ENCODE data around the gene DENND5B. TPM values are rescaled to one million over a fixed set of nuclear protein-coding genes. Genes with fewer than 3 reads are reported as not detected.
"Not testable (repeated sequence)": the region's sequence is repeated elsewhere in the genome, so short reads cannot be mapped to it uniquely, and the experiment has no call there.

The DENND5B gene
- polyA plus RNA-seq, 1 donor, result 20.6 TPM

DNA sequence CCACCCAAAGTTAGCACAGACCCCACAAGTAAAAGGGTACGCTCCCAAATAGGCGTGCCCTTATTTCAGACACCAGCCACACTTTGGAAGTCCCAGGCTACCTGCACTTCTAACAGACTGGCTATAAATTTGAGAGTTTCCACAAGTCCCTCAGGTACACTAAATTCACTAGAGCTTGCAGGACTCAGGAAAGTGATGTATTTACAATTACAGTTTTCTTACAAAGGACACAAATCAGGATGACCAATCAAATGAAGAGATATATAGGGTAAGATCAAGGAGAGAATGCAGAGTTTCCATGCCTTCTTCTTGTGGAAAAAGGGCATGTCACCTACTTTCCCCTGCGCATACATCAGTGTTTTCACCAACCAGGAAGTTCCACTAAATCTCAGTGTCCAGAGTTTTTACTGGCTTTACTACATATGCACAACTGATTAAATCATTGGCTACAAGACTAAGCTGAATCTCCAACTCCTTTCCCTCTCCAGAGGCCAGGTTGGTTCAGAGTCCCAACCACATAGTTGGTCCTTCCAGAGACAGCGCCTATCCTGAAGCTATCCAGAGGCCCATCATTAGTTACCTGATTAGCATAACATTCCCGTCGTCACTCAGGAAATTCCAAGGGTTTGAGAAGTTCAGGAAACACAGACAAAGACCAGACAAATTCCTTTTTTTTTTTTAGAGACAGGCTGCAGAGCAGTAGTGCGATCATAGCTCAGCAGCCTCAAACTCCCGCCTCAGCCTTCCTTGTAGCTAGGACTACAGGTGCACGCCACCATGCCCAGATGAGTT, 84.2 kb downstream of the DENND5B start:
- no peak for DNase-seq (ENCODE audit: low read depth)

GRCh38 chr12:31504625-31505222, 86.2 kb downstream of the DENND5B start:
- DNase-seq (ENCODE audit: low read depth), result no peak

DNA sequence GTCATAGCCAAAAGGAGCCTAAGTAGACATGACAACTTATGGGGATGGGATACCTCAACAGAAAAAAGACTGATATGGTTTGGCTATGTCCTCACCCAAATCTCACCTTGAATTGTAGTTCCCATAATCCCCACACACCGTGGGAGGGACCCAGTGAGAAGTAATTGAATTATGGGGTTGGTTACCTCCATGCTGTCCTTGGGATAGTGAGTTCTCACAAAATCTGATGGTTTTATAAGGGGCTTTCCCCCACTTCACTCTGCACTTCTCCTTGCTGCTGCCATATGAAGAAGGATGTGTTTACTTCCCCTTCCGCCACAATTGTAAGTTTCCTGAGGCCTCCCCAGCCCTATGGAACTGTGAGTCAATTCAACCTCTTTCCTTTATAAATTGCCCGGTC, 89.9 kb downstream of the DENND5B start:
- not testable (repeated sequence) for DNase-seq (ENCODE audit: low read depth)

DNA sequence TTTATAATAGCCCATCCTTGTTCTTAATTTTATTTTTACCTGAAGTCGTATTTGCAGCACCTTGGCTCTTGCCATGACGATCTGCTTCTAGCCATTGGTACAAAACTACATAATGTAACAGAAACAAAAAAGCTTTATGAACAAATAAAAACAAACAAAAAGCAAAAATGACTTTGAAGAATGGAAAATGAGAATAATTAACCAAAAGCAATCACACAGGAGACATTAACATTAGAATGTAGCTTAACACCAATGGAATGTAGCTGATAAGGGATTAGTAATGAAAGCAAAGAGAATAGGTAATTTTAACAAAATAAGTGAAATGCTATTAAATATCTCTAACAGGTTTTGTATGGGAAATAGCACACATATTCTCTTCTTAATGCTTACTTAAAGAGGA, 91.4 kb downstream of the DENND5B start:
- no peak for DNase-seq (ENCODE audit: low read depth)

DNA sequence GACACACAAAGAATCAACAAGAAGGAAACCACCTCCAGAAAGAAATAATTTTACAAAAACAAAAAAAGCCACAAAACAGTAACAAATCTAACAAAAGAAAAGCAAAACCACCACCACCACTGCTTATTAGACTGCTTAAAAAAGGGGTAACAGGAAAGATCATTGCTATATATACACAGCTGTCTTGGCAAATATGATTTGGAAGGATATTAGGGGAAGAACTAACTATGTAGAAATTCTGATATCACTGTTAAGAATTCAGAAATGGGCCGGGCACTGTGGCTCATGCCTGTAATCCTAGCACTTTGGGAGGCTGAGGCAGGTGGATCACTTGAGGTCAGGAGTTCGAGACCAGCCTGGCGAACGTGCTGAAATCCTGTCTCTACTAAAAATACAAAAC, 92.5 kb downstream of the DENND5B start:
- no peak for DNase-seq (ENCODE audit: low read depth)

DNA sequence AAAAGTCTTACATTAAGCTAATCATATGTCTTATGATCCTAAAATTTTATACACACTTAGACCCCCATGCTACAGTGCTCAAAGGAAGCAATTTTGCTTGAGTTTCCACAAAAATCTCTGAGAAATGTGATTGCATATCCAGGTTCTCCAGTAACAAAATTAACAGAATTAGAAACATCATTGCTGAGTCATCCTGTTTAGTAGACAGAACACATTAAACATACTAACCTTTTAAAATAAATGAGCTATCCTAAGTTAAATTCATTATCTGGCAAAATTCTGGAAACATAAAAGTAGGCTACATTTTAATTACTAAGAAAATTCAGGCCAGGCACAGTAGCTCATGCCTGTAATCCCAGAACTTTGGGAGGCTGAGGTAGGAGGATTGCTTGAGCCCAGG, 94.7 kb downstream of the DENND5B start:
- no peak for DNase-seq (ENCODE audit: low read depth)

DNA sequence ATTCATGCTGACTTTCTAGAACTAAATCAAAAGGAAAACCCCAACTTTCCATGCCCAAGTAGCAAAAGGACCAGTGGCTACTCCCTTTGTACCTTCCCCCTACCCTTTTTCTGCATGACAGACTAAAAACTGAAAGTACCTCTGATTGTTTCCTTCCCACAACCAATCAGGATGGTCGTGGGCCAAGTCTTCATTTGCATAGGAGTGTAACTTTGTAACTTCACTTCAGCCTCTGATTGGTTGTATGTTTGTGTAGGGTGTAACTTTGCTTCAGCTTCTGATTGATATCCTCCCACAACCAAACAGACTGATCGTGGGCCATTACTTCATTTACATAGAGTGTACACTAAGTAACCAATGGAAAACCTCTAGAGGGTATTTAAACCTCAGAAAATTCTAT, 96.5 kb downstream of the DENND5B start:
- no peak for DNase-seq (ENCODE audit: low read depth)

DNA sequence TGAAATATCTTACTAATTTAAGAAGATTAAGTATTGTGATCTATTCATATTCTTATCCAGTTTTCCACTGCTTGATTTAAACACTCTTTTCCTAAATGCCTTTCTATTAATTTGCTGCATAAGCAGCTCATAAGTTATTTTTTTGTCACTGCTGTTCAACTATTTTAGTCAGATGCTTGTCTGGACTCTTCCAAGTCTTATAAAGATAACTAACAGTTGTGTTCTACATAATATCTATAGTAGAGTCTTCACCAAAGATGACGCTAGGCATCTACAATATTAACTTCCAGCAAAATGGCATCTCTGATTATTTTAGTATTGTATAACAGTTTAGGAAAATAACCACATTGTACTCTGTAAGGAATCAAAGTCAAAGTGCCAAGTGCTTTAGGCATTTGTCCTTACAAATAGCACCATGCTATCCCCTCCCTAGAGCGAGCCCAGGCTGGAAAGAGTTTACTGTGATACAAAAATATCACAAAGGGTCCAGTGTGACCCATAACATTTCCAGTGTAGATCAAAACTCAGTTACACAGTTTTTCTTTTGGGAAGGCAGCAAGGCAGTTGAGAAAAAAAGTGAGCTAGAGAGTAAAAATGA, 98.2 kb downstream of the DENND5B start:
- no peak for DNase-seq (ENCODE audit: low read depth)

GRCh38 chr12:31491841-31492598, 98.9 kb downstream of the DENND5B start:
- no peak for DNase-seq (ENCODE audit: low read depth)

DNA sequence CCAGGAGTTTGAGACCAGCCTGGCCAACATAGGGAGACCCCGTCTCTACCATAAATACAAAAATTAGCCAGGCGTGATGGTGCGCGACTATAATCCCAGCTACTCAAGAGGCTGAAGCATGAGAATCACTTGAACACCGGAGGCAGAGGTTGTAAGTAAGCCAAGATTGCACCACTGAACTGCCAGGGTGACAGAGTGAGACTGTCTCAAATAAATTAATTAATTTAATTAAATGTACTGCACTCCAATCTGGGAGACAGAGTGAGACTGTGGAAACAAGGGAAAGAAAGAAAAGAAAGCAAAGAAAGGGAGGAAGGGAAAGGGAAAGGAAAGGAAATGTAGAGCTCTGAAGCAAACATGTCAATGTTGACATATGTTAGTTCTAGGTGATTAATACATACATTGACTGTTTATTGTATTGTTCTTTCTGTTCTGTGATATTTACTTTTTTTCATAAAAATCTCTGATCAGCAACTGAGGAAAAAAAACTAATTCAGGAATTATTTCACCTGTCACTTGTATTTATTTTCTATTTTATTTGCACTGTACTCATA, 99.6 kb downstream of the DENND5B start:
- no peak for DNase-seq (ENCODE audit: low read depth)

GRCh38 chr12:31488737-31489338, 102.1 kb downstream of the DENND5B start:
- no peak for DNase-seq (ENCODE audit: low read depth)

- no peak for DNase-seq (ENCODE audit: low read depth)
These were observed 105.4 kb downstream of the DENND5B start for GRCh38 chr12:31485571-31485970.

- DNase-seq (ENCODE audit: low read depth), result no peak
These were observed 108.1 kb downstream of the DENND5B start for GRCh38 chr12:31482816-31483215.

DNA sequence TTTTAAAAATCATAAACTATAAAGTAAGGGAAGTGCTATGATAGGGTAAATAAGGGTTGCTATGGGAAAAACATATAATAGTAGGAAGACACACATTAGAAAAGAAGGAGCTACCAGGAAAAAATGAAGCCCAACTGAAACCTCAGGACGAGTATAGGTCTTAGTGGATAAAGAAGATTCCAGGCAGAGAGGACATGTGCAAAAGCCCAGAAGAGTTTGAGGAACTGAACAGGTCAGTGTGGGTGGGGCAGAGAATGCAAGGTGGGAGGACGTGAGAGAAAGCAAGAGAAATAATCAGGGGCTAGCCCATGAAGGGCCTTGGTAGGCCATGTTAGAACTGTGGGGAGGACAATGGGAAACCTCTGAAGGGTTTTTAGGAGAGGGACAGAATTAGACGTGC, 109.5 kb downstream of the DENND5B start:
- no peak for DNase-seq (ENCODE audit: low read depth)

DNA sequence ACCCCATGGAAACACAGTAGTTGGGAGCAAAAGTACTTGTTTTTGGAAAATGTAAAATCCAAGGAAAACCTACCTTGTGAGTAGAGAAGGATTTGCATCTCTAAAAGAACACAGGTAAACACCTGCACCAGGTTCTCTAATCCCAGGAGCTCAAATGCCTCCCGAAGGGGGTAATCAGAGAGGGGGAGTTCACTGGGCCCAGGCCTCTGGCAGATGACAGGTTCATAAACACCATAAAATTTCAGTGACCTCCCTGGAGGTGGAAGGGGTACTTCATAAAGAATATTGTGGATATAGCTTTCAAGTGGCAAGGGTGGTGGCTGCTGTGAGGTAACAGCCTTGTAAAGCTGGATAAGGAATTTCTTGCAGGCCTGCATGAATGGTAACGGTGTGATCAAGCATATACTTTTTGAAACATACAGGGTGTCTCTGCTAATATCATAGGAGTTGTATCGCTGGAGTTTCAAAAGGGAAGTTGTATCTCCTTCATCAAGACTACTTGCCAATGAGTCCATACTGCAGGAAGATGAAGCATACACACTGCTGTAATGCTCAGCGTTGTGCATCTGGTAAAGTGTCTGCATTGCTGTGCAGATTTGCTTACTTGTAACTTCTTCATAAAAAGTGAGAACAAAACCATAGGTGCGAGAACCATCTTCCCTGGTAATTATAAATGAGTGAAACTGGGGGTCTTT, 111.3 kb downstream of the DENND5B start:
- DNase-seq (ENCODE audit: low read depth), result no peak

- no peak for DNase-seq (ENCODE audit: low read depth)
These were observed 112.0 kb downstream of the DENND5B start for GRCh38 chr12:31478898-31479297.

DNA sequence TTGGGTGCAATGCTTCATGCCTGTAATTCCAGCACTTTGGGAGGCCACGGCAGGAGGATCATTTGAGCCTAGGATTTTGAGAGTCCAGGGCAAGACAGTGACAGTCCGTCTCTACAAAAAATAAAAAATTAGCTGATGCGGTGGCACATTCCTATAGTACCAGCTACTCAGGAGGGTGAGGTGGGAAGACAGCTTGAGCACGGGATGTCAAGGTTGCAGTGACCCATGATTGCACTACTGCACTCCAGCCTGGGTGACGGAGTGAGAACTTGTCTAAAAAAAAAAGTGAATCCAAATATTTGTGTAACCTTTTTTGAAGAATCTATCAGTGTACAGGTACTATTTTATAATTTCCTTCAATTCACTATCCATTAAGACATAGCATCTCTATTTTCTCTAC, 112.5 kb downstream of the DENND5B start:
- no peak for DNase-seq (ENCODE audit: low read depth)

DNA sequence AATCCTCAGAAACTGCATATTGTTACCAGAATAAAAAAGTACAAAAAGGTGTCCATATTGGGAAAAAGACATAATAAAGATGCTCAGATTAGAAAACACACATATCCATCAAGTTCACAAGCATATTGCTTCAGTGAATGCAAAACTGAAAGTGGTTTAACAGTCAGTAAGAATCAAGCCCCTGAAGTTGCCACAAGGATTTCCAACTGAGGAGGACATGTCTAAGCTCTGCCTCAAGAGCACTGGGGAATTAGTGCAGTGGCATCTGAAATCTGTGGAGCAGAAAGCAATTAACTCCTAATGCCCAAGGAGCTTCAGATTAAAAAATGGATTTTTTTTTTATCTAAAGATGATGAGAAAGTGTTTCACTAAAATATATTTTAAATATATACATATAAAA, 113.2 kb downstream of the DENND5B start:
- DNase-seq (ENCODE audit: low read depth), result no peak

DNA sequence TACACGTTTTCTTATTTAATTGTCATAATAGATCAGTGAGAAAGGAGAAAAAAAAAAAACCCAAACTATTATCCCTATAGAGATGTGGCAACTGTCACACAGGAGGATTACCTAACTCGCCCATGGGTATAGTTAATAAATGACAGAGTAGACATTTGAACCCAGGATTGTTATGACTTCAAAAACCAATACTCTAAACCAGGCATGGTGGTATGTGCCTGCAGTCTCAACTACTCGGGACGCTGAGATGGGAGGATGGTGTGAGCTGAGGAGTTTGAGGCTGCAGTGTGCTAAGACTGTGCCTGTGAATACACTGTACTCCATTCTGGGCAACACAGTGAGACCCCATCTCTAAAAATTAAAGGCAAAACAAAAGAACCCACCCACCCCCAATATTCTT, 114.5 kb downstream of the DENND5B start:
- DNase-seq (ENCODE audit: low read depth), result no peak

DNA sequence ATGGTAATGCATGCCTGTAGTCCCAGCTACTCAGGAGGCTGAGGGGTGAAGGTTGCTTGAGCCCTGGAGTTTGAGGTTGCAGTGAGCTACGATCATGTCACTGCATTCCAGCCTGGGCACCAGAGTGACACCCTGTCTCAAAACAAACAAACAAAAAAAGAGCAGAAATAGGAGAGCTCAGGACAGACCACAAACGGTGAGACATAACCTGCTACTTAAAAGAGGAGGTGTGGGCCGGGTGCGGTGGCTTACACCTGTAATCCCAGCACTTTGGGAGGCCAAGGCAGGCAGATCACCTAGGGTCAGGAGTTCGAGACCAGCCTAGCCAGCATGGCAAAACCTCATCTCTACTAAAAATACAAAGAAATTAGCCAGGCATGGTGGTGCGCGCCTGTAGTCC, 115.3 kb downstream of the DENND5B start:
- not testable (repeated sequence) for DNase-seq (ENCODE audit: low read depth)

DNA sequence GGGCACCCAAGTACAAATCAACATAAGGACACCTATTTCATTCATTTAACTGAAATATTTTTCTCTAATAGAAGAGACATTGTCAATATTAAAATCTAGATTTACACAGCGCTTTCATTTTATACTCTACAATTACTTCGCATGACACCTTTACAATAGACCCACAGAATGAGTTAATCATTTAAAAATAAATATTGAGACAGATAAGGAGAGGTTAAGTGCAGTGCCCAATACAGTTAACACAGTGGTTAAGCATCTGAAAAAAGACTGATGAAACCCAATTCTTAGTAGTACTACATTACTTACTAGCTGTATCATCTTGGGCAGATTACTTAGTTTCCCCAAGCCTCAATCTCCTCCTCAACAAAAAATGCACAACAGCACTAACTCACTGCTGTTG, 116.2 kb downstream of the DENND5B start:
- no peak for DNase-seq (ENCODE audit: low read depth)
